RWPE1 (cell line): ENCODE results near the gene HLF.

Experiments used
- CTCF ChIA-PET: fragments of 350-600 bp; sonication (Branson Sonifier 250); formaldehyde crosslinking; extraction: SDS; loops from one replicate; lab custom pipeline; 2021; lab: Yijun Ruan, JAX
- POLR2A ChIA-PET: fragments of 400-600 bp; formaldehyde crosslinking; extraction: SDS; loops from one replicate; lab custom pipeline; 2020; ENCODE audit warnings: antibody characterized with exemption; ENCODE audit not compliant: low non-redundant PET; lab: Yijun Ruan, JAX
- DNase-seq: peaks from one replicate; pipeline ENCODE4 v3.0.0; 2012; ENCODE audit warnings: low spot score
- H3K27ac ChIP-seq: fragments of 450-650 bp; 2 replicates; pipeline ENCODE4 v1.5.1; 2017
- CTCF ChIP-seq: fragments of 450-650 bp; conservative IDR thresholded peaks from 2 replicates; pipeline ENCODE4 v1.5.1; 2017; ENCODE audit warnings: low read depth, mild to moderate bottlenecking

Gene HLF

GRCh38 chr17:55340176-55340575 lies 75.4 kb downstream of the HLF start:
- no peak for DNase-seq
- POLR2A ChIA-PET: no interaction called here
- H3K27ac ChIP-seq: no peak overlapping the region
- no peak for TF ChIP-seq CTCF
- CTCF ChIA-PET: interaction anchor here (0.6 kb wide), 1 partner anchor 11 kb away, joined by 3 read pairs; no protein-coding TSS in a partner anchor

GRCh38 chr17:55340686-55341085 lies 75.9 kb downstream of the HLF start:
- ChIA-PET CTCF (no interaction called here), POLR2A (no interaction called here)
- no peak overlapping the region for H3K27ac ChIP-seq
- TF ChIP-seq CTCF: no peak
- no peak for DNase-seq

- no peak for TF ChIP-seq CTCF
- CTCF ChIA-PET: interaction anchor here (0.7 kb wide), 1 partner anchor 10 kb away, joined by 3 read pairs; no protein-coding TSS in a partner anchor
- H3K27ac ChIP-seq: no peak overlapping the region
- POLR2A ChIA-PET: no interaction called here
- DNase-seq: no peak
These were observed 76.7 kb downstream of the HLF start for GRCh38 chr17:55341432-55341831.

GRCh38 chr17:55342800-55343585 lies 78.2 kb downstream of the HLF start:
- DNase-seq: no peak
- CTCF ChIA-PET: no interaction called here
- POLR2A ChIA-PET: no interaction called here
- no peak overlapping the region for H3K27ac ChIP-seq
- TF ChIP-seq CTCF: no peak

GRCh38 chr17:55343900-55344513 lies 79.2 kb downstream of the HLF start:
- CTCF ChIA-PET: no interaction called here
- TF ChIP-seq CTCF: no peak

GRCh38 chr17:55344514-55344997 lies 79.8 kb downstream of the HLF start:
- no peak for DNase-seq
- TF ChIP-seq CTCF: no peak
- ChIA-PET POLR2A (no interaction called here), CTCF (no interaction called here)
- no peak overlapping the region for H3K27ac ChIP-seq

More at GRCh38 chr17:55343900-55344513, 79.2 kb downstream of the HLF start:
- POLR2A ChIA-PET: no interaction called here
- no peak for DNase-seq
- H3K27ac ChIP-seq: no peak overlapping the region
